GM12878 (cell line): ENCODE measurements around the gene SNX11. TPM values are rescaled to one million over a fixed set of nuclear protein-coding genes. Genes with fewer than 3 reads are reported as not detected.

Source experiments
- ATAC-seq: fragments of 200-7000 bp; cut with Tn5 transposase; 3 replicates; pipeline ENCODE4 v1.9.1; 2020; ENCODE audit warnings: mild to moderate bottlenecking, moderate library complexity
- BruUV-seq: library from RNA; stranded (reverse); fragments of 400-500 nt; replicated peaks from 2 replicates; lab custom pipeline; 2021; lab: Mats Ljungman, UMichigan
- CTCF ChIA-PET: fragments of 300-600 bp; sonication (Branson Sonifier 250); formaldehyde crosslinking; extraction: SDS; loops from one replicate; lab custom pipeline; 2021; ENCODE audit warnings: inconsistent platforms; lab: Yijun Ruan, JAX
- POLR2A ChIA-PET: fragments of 350-600 bp; formaldehyde crosslinking; extraction: SDS; loops from one replicate; lab custom pipeline; 2021; ENCODE audit warnings: inconsistent platforms; lab: Charles Lee
- RAD21 ChIA-PET: fragments of 300-600 bp; sonication (Branson Sonifier 250); formaldehyde crosslinking; loops from one replicate; lab custom pipeline; 2023; ENCODE audit warnings: antibody characterized with exemption; ENCODE audit not compliant: unreplicated experiment; lab: Charles Lee
- SMC1A ChIA-PET: fragments of 300-600 bp; sonication (Branson Sonifier 250); formaldehyde crosslinking; loops from one replicate; lab custom pipeline; 2023; ENCODE audit not compliant: unreplicated experiment, uncharacterized antibody; lab: Charles Lee
- DNase-seq: peaks from one replicate; pipeline ENCODE4 v3.0.0-alpha.2; 2011; ENCODE audit warnings: low read depth, low spot score
- FAIRE-seq: peaks from 3 replicates; lab custom pipeline; 2011; peaks lifted over from hg19 to GRCh38; lab: Jason Lieb, UNC
- H2AFZ ChIP-seq: 2 replicates; pipeline ENCODE4 v1.6.0; 2011; ENCODE audit warnings: low read depth, low read length, control low read depth; ENCODE audit not compliant: control insufficient read depth
- H3K27ac ChIP-seq: 2 replicates; pipeline ENCODE4 v1.5.1; 2011; ENCODE audit warnings: control low read depth; ENCODE audit not compliant: control insufficient read depth, insufficient read depth
- H3K27me3 ChIP-seq, 2 experiments: replicated peaks in 1 of 2; 2 replicates each; pipeline versions ENCODE4 v1.6.0 to v1.6.1; 2011; ENCODE audit warnings: low read length in 1 of 2; ENCODE audit not compliant: control insufficient read depth in 2 of 2, insufficient read depth in 2 of 2
- H3K36me3 ChIP-seq, 2 experiments: 2 replicates each; pipeline ENCODE4 v1.5.1; 2011; ENCODE audit warnings: low read length in 1 of 2; ENCODE audit not compliant: control insufficient read depth in 2 of 2, insufficient read depth in 2 of 2
- H3K4me1 ChIP-seq: 2 replicates; pipeline ENCODE4 v1.6.1; 2011; ENCODE audit warnings: mild to moderate bottlenecking, low read length, moderate library complexity, mixed read lengths; ENCODE audit not compliant: control insufficient read depth, insufficient read depth
- H3K4me2 ChIP-seq: 2 replicates; pipeline ENCODE4 v1.6.0; 2011; ENCODE audit warnings: control low read depth; ENCODE audit not compliant: control insufficient read depth, insufficient read depth
- H3K4me3 ChIP-seq: fragments of 200-600 bp; sonication (generic); 2 replicates; pipeline ENCODE4 v1.5.1; 2016
- H3K79me2 ChIP-seq: 2 replicates; pipeline ENCODE4 v1.6.0; 2011; ENCODE audit warnings: low read length; ENCODE audit not compliant: control insufficient read depth, insufficient read depth
- H3K9ac ChIP-seq: 2 replicates; pipeline ENCODE4 v1.8.0; 2011; ENCODE audit warnings: low read length, control low read depth, mixed read lengths; ENCODE audit not compliant: control insufficient read depth, insufficient read depth
- H3K9me3 ChIP-seq: replicated peaks from 3 replicates; pipeline ENCODE4 v1.5.1; 2011; ENCODE audit warnings: mild to moderate bottlenecking, low read length; ENCODE audit not compliant: control insufficient read depth, insufficient read depth
- H4K20me1 ChIP-seq: 2 replicates; pipeline ENCODE4 v1.6.0; 2011; ENCODE audit not compliant: control insufficient read depth, insufficient read depth
- WGBS: methylation state at CpG from one replicate; pipeline ENCODE4 v1.1.6; 2016; ENCODE audit warnings: low lambda C conversion rate; ENCODE audit not compliant: insufficient replicate concordance, insufficient coverage; ENCODE audit errors: missing lambda C conversion rate; 5-methylcytosine and 5-hydroxymethylcytosine counted together
- in situ Hi-C: fragments of 300-500 bp; cut with MboI; formaldehyde crosslinking; loops from 9 replicates; pipeline ENCODE4 v1.14.3; 2018; ENCODE audit warnings: mixed read lengths
- intact Hi-C: fragments of 100-400 bp; cut with micrococcal nuclease; formaldehyde crosslinking; loops from one replicate; pipeline ENCODE4 v1.14.2; 2022; ENCODE audit not compliant: unreplicated experiment
- polyA plus RNA-seq, 11 experiments: library from polyadenylated mRNA; depleted of rRNA in 4 of 11; unstranded in 6 of 11; stranded (reverse) in 5 of 11; fragments of >200 nt; fragmentation: Nextera tagmentation in 4 of 11; fragmentation: Illumina TruSeq in 1 of 11; extraction: Ambion mirVana in 4 of 11; extraction: Trizol in 1 of 11; gene quantifications; 1 replicate in 1 of 11; 2 replicates in 10 of 11; pipeline versions ENCODE4 v1.2.1 to v1.2.3, GENCODE V29; 2011 to 2016; ENCODE audit warnings: inconsistent platforms in 2 of 11, missing spikeins in 2 of 11, low read depth in 1 of 11
- total RNA-seq, 4 experiments: library from RNA; depleted of rRNA in 3 of 4; stranded (reverse); fragments of >200 nt in 3 of 4; fragmentation: Illumina TruSeq in 1 of 4; extraction: Trizol in 1 of 4; gene quantifications; 2 replicates each; pipeline versions ENCODE4 v1.2.1 to v1.2.3, GENCODE V29; 2013 to 2021
- TF ChIP-seq, protein P1 (sequence below): fragments of 450-650 bp; formaldehyde crosslinking; IDR thresholded peaks from 2 replicates; pipeline ENCODE4 v1.5.0; 2022; ENCODE audit warnings: mild to moderate bottlenecking, missing genetic modification characterization

Gene SNX11
- total and polyA plus RNA-seq, 10 of the 15 experiments (the other 5 are each of a cell fraction or from before 2014, with no cell fraction given): 34.2 to 127 (median 61.8) TPM

- RAD21 ChIA-PET: interaction anchor here (0.8 to 2.4 kb wide), 2 partner anchors 8 to 17 kb away, joined by 3 to 7 read pairs; no protein-coding TSS in a partner anchor
- TF ChIP-seq, protein P1, sequence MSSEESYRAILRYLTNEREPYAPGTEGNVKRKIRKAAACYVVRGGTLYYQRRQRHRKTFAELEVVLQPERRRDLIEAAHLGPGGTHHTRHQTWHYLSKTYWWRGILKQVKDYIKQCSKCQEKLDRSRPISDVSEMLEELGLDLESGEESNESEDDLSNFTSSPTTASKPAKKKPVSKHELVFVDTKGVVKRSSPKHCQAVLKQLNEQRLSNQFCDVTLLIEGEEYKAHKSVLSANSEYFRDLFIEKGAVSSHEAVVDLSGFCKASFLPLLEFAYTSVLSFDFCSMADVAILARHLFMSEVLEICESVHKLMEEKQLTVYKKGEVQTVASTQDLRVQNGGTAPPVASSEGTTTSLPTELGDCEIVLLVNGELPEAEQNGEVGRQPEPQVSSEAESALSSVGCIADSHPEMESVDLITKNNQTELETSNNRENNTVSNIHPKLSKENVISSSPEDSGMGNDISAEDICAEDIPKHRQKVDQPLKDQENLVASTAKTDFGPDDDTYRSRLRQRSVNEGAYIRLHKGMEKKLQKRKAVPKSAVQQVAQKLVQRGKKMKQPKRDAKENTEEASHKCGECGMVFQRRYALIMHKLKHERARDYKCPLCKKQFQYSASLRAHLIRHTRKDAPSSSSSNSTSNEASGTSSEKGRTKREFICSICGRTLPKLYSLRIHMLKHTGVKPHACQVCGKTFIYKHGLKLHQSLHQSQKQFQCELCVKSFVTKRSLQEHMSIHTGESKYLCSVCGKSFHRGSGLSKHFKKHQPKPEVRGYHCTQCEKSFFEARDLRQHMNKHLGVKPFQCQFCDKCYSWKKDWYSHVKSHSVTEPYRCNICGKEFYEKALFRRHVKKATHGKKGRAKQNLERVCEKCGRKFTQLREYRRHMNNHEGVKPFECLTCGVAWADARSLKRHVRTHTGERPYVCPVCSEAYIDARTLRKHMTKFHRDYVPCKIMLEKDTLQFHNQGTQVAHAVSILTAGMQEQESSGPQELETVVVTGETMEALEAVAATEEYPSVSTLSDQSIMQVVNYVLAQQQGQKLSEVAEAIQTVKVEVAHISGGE (CRISPR knock-in tag): no peak
- no peaks in the 10 kb centered on the region for H4K20me1 ChIP-seq
- H3K4me1 ChIP-seq: no peaks in the 10 kb centered on the region
- in situ Hi-C loops: loop anchor here (5.0 kb wide), 1 partner anchor 39 kb away; no protein-coding TSS in a partner anchor
- FAIRE-seq (no peak), DNase-seq (no peak), ATAC-seq (no peak)
- H3K27me3 ChIP-seq: no peaks in the 10 kb centered on the region
- H3K36me3 ChIP-seq: peaks cover 7 to 23% of the 10 kb centered on the region in 2 experiments; a peak in 3 of 4 replicates
- POLR2A ChIA-PET: no interaction called here
- H3K79me2 ChIP-seq: no peaks in the 10 kb centered on the region
- H3K4me2 ChIP-seq: no peak overlapping the region
- SMC1A ChIA-PET: interaction anchor here (0.7 to 2.8 kb wide), 5 partner anchors 9 to 47 kb away, joined by 3 to 12 read pairs (median 4); no protein-coding TSS in a partner anchor
- no TSS peak for BruUV-seq
- CTCF ChIA-PET: interaction anchor here (0.8 to 5.7 kb wide), 3 partner anchors 14 to 40 kb away, joined by 4 to 44 read pairs (median 32); no protein-coding TSS in a partner anchor
- H3K27ac ChIP-seq: no peak overlapping the region
- no peak overlapping the region for H2AFZ ChIP-seq
- intact Hi-C loops: no loop called here
- H3K9me3 ChIP-seq: no peaks in the 10 kb centered on the region
- no peak overlapping the region for H3K9ac ChIP-seq
- no peak overlapping the region for H3K4me3 ChIP-seq
- 45% methylated on average over 1 of the region's 1 CpG for WGBS
These were observed 41.4 kb upstream of the SNX11 start for GRCh38 chr17:48066192-48066591.
